Liver (tissue), 3 donors: Measurements from ENCODE around the gene TDRD6.

ENCODE experiments used
- ATF3 ChIP-seq: IDR thresholded peaks from 2 replicates; pipeline ENCODE4 v1.6.1; 2016; ENCODE audit warnings: antibody characterized with exemption
- CTCF ChIP-seq: fragments of 150-350 bp; IDR thresholded peaks from 2 replicates; pipeline ENCODE4 v1.5.1; 2017; ENCODE audit warnings: improper control_type of control experiment, low read depth, low read length; ENCODE audit not compliant: missing input control
- FOXA1 ChIP-seq: IDR thresholded peaks from 2 replicates; pipeline ENCODE4 v1.6.1; 2016; ENCODE audit warnings: antibody characterized with exemption
- GABPA ChIP-seq, 2 donors: IDR thresholded peaks in 1 of 2; conservative IDR thresholded peaks in 1 of 2; 2 replicates each; pipeline ENCODE4 v1.6.1; 2016; ENCODE audit warnings: antibody characterized with exemption in 2 of 2, mild to moderate bottlenecking in 1 of 2, moderate library complexity in 1 of 2
- JUND ChIP-seq, 2 donors: IDR thresholded peaks; 2 replicates each; pipeline ENCODE4 v1.6.1; 2016; ENCODE audit warnings: antibody characterized with exemption in 2 of 2
- MAX ChIP-seq: IDR thresholded peaks from 2 replicates; pipeline ENCODE4 v1.6.1; 2016; ENCODE audit warnings: antibody characterized with exemption
- RAD21 ChIP-seq, 2 donors: IDR thresholded peaks; 2 replicates each; pipeline ENCODE4 v1.6.1; 2016; ENCODE audit warnings: antibody characterized with exemption in 2 of 2, mild to moderate bottlenecking in 2 of 2
- REST ChIP-seq: IDR thresholded peaks from 2 replicates; pipeline ENCODE4 v1.6.1; 2016; ENCODE audit warnings: antibody characterized with exemption, mild to moderate bottlenecking
- RXRA ChIP-seq, 2 donors: IDR thresholded peaks; 2 replicates each; pipeline ENCODE4 v1.6.1; 2017 to 2018; ENCODE audit warnings: antibody characterized with exemption in 2 of 2, mild to moderate bottlenecking in 1 of 2
- TAF1 ChIP-seq: conservative IDR thresholded peaks from 2 replicates; pipeline ENCODE4 v1.6.1; 2016; ENCODE audit warnings: antibody characterized with exemption, mild to moderate bottlenecking
- YY1 ChIP-seq: IDR thresholded peaks from 2 replicates; pipeline ENCODE4 v1.6.1; 2016; ENCODE audit warnings: antibody characterized with exemption, mild to moderate bottlenecking
- ZBTB33 ChIP-seq: IDR thresholded peaks from 2 replicates; pipeline ENCODE4 v1.6.1; 2016; ENCODE audit warnings: antibody characterized with exemption
- donor health status: healthy.
- donor health status: healthy.

GRCh38 chr6:46699970-46700369 lies 12.3 kb downstream of the TDRD6 start:
- TF ChIP-seq CTCF: no peak
- no peak for TF ChIP-seq RAD21 (IDR thresholded peaks at IDR 0.05)
- TF ChIP-seq RXRA (IDR thresholded peaks at IDR 0.05): no peak
- no peak for TF ChIP-seq GABPA (IDR thresholded peaks at IDR 0.05 in 1 of 2, conservative IDR thresholded peaks at IDR 0.05 in 1 of 2)
- no peak for TF ChIP-seq TAF1
- TF ChIP-seq MAX: no peak
- no peak for TF ChIP-seq REST
- TF ChIP-seq JUND (IDR thresholded peaks at IDR 0.05): no peak
- TF ChIP-seq ZBTB33: no peak
- no peak for TF ChIP-seq ATF3
- no peak for TF ChIP-seq YY1
- TF ChIP-seq FOXA1: no peak
